GM12892 (cell line): ENCODE data around the gene LMBRD2.

Source experiments
- POLR2A ChIP-seq: IDR thresholded peaks from 2 replicates; pipeline ENCODE4 v1.6.1; 2011; ENCODE audit warnings: low read depth, low read length, control low read depth
- POLR2AphosphoS5 ChIP-seq: IDR thresholded peaks from 2 replicates; pipeline ENCODE4 v1.6.1; 2011; ENCODE audit warnings: low read depth, low read length, control low read depth

GRCh38 chr5:36056422-36056821, 95.3 kb downstream of the LMBRD2 start:
- TF ChIP-seq POLR2AphosphoS5 (no peak), POLR2A (no peak)
